ENCODE measurements around the gene VMO1. TPM values are rescaled to one million over a fixed set of nuclear protein-coding genes. Genes with fewer than 3 reads are reported as not detected.

The VMO1 gene
- total RNA-seq, 1 experiment from 2014 or later, result not detected

- Histone ChIP-seq H3K4ac (ENCODE audit: low read depth, low read length) (no peak overlapping the region), H2BK5ac (ENCODE audit: insufficient read length, low read length) (no peak overlapping the region), H3K27ac (ENCODE audit: insufficient read length, low read depth, low read length) (no peak overlapping the region), H3K56ac (ENCODE audit: insufficient read length, low read depth, low read length) (no peak overlapping the region), H3K79me1 (ENCODE audit: insufficient read depth, low read depth, low read length, poor library complexity, severe bottlenecking) (no peaks in the 10 kb centered on the region), H2BK120ac (ENCODE audit: low read depth, low read length, poor library complexity, severe bottlenecking) (no peak overlapping the region), H3K23ac (ENCODE audit: insufficient read length, low read depth, low read length) (no peak overlapping the region), H2BK15ac (ENCODE audit: low read depth, low read length) (no peak overlapping the region), H3K4me2 (ENCODE audit: insufficient read depth, insufficient read length, low read length) (no peak overlapping the region), H3K18ac (ENCODE audit: insufficient read length, low read depth, low read length) (peak overlapping the region; percentile 11), H3K9me3 (ENCODE audit: control insufficient read depth, low read depth, low read length) (no peaks in the 10 kb centered on the region), H3K14ac (ENCODE audit: insufficient read depth, low read length) (no peak overlapping the region), H3T11ph (ENCODE audit: low read length) (no peak overlapping the region), H3K79me2 (ENCODE audit: insufficient read depth, low read length) (no peaks in the 10 kb centered on the region), H2AK5ac (ENCODE audit: insufficient read length, low read length) (no peak overlapping the region), H3K23me2 (ENCODE audit: insufficient read length, low read depth, low read length, poor library complexity, severe bottlenecking) (peaks cover 17% of the 10 kb centered on the region), H3K27me3 (ENCODE audit: insufficient read depth, low read length) (peaks cover 51% of the 10 kb centered on the region), H4K20me1 (ENCODE audit: control insufficient read depth, insufficient read depth, insufficient read length) (peaks cover 3% of the 10 kb centered on the region), H3K9ac (ENCODE audit: extremely low read depth, insufficient read length, low read length) (no peak overlapping the region), H4K5ac (ENCODE audit: insufficient read length, low read depth, low read length) (no peak overlapping the region), H3K4me1 (ENCODE audit: insufficient read depth, low read length) (peaks cover 2% of the 10 kb centered on the region; the same call in 1 of the 2 replicates), H4K91ac (ENCODE audit: insufficient read length, low read depth, low read length) (no peak overlapping the region), H2AFZ (ENCODE audit: low read length) (no peak overlapping the region), H2BK12ac (ENCODE audit: insufficient read length, low read depth, low read length) (no peak overlapping the region), H4K8ac (replicated peaks; ENCODE audit: insufficient read length, low read depth, low read length) (no peak overlapping the region), H2BK20ac (ENCODE audit: low read depth, low read length, poor library complexity, severe bottlenecking) (no peak overlapping the region)
- DNase-seq, result no peak
- Mint-ChIP-seq H3K4me3 (no peak overlapping the region), H3K27ac (0 out of 7 replicates have a peak overlapping the region, but pooled peaks of 1 of the 3 experiments have one; percentile 26), H3K27me3 (ENCODE audit: low read depth) (peaks cover 87% of the 10 kb centered on the region), H3K4me1 (peaks cover 29 to 39% of the 10 kb centered on the region in 2 experiments), H3K36me3 (ENCODE audit: insufficient read depth in 1 of 3, low read depth in 3 of 3) (no peaks in the 10 kb centered on the region; a peak in 1 of 7 replicates), H3K9me3 (no peaks in the 10 kb centered on the region; a peak in 1 of 5 replicates)
- WGBS (ENCODE audit: extremely low coverage, insufficient read length, low lambda C conversion rate), result no CpG with 5 or more reads among the region's 6 CpGs
- no peak for TF ChIP-seq CTCF (conservative IDR thresholded peaks at IDR 0.05)
These were observed 352 bp upstream of the VMO1 start for GRCh38 chr17:4786516-4786915.
